Loucy (cell line): ENCODE measurements around the gene CRABP2.

Experiments
- CTCF ChIP-seq: fragments of 200-600 bp; sonication (generic); conservative IDR thresholded peaks from 2 replicates; pipeline ENCODE4 v1.5.1; 2014; ENCODE audit warnings: mild to moderate bottlenecking, antibody characterized with exemption, low read length
- EZH2phosphoT487 ChIP-seq: fragments of 200-600 bp; IDR thresholded peaks from 2 replicates; pipeline ENCODE4 v1.6.1; 2018; ENCODE audit warnings: antibody characterized with exemption, mild to moderate bottlenecking, moderate library complexity, borderline replicate concordance

DNA sequence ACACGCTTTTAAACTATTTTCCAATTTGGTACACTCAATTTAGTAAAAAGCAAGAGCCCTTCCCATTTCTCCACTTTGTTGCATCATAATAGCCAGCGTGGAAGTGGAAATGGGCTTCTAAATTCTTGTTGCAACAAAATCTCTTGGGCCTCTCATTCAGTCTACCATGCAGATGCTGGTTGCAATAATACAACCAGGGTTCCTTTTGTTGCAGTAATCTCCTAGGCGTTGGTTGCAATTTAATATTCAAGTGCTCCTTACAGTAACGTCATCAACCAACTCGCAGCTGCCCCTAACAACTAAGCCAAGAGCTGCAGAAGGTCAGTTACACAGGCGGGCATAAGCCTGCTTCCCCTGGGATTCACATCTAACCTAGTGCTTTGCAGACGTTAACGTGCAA lies 48.8 kb upstream of the CRABP2 start:
- no peak for TF ChIP-seq CTCF
- no peak for TF ChIP-seq EZH2phosphoT487
